Ascending aorta (tissue), 2 donors: ENCODE results near the gene PPP1CA. TPM values are rescaled to one million over a fixed set of nuclear protein-coding genes. Genes with fewer than 3 reads are reported as not detected.

Experiments
- DNase-seq, 2 donors: peaks; one replicate each; pipeline ENCODE4 v3.0.0-alpha.2; 2019; ENCODE audit warnings: low spot score in 2 of 2
- H3K27ac ChIP-seq, 2 donors: fragments of 200-600 bp; sonication (generic); one replicate each; pipeline ENCODE4 v1.5.1; 2016 to 2017; ENCODE audit warnings: mild to moderate bottlenecking in 1 of 2
- H3K27me3 ChIP-seq: fragments of 200-600 bp; sonication (generic); one replicate; pipeline ENCODE4 v1.5.1; 2017
- H3K36me3 ChIP-seq, 2 donors: fragments of 200-600 bp; sonication (generic); one replicate each; pipeline ENCODE4 v1.5.1; 2016
- H3K4me1 ChIP-seq, 2 donors: fragments of 200-600 bp; sonication (generic); one replicate each; pipeline ENCODE4 v1.5.1; 2016 to 2017; ENCODE audit warnings: mild to moderate bottlenecking in 1 of 2
- H3K4me3 ChIP-seq, 2 donors: fragments of 200-600 bp; sonication (generic); one replicate each; pipeline ENCODE4 v1.5.1; 2016 to 2017; ENCODE audit warnings: mild to moderate bottlenecking in 1 of 2
- H3K9me3 ChIP-seq, 2 donors: fragments of 200-600 bp; sonication (generic); one replicate each; pipeline ENCODE4 v1.5.1; 2016
- CTCF ChIP-seq, 3 experiments: fragments of 200-600 bp in 2 of 3; fragments of 450-650 bp in 1 of 3; sonication (generic) in 2 of 3; IDR thresholded peaks; one replicate each; pipeline ENCODE4 v1.5.1; 2016 to 2019; ENCODE audit warnings: antibody characterized with exemption in 3 of 3, mild to moderate bottlenecking in 1 of 3, moderate library complexity in 1 of 3
- intact Hi-C: fragments of 100-400 bp; cut with DNase I; formaldehyde crosslinking; loops from one replicate; pipeline ENCODE4 v1.15.1; 2023
- total RNA-seq: library from RNA; depleted of rRNA; stranded (reverse); fragments of >200 nt; gene quantifications from one replicate; pipeline ENCODE4 v1.1.0, GENCODE V29; 2016

Gene PPP1CA
- total RNA-seq, 1 donor from 2014 or later = 113 TPM

- peak overlapping the region; percentile 41 to 63 for H3K27ac ChIP-seq
- peak overlapping the region in 1 of 2 donors; percentile 35 for H3K4me3 ChIP-seq
- no peaks in the 10 kb centered on the region for H3K4me1 ChIP-seq
- H3K9me3 ChIP-seq = no peaks in the 10 kb centered on the region
- no peak for DNase-seq
- no peaks in the 10 kb centered on the region for H3K27me3 ChIP-seq
- intact Hi-C loops = no loop called here
- TF ChIP-seq CTCF (IDR thresholded peaks at IDR 0.05) = no peak
- H3K36me3 ChIP-seq = peaks cover 49 to 65% of the 10 kb centered on the region in 2 donors
Observed at GRCh38 chr11:67435727-67436458, 34.2 kb upstream of the PPP1CA start.

- DNase-seq = no peak
- peak overlapping the region; percentile 41 to 63 for H3K27ac ChIP-seq
- H3K9me3 ChIP-seq = no peaks in the 10 kb centered on the region
- no peaks in the 10 kb centered on the region for H3K27me3 ChIP-seq
- intact Hi-C loops = no loop called here
- TF ChIP-seq CTCF (IDR thresholded peaks at IDR 0.05) = no peak
- H3K4me3 ChIP-seq = no peak overlapping the region
- H3K36me3 ChIP-seq = peaks cover 45 to 64% of the 10 kb centered on the region in 2 donors
- H3K4me1 ChIP-seq = no peaks in the 10 kb centered on the region
Observed at GRCh38 chr11:67435031-67435726, 33.5 kb upstream of the PPP1CA start.

DNA sequence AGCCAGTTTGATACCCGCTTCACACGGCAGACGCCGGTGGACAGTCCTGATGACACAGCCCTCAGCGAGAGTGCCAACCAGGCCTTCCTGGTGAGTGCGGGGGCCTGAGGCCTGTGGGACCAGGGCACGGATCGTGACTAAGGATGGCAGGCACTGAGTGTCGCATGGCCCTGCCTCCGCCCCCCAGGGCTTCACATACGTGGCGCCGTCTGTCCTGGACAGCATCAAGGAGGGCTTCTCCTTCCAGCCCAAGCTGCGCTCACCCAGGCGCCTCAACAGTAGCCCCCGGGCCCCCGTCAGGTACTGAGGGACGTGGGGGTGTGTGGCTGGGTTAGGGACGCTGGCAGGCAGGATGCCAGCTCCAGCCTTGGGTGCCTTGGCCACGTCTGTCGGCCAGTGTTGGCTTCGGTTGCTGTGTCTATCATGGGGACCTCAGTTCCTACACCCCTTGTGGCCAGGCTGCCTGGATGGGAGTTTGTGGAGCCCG is 32.8 kb upstream of the PPP1CA start:
- peaks cover 45 to 64% of the 10 kb centered on the region in 2 donors for H3K36me3 ChIP-seq

DNA sequence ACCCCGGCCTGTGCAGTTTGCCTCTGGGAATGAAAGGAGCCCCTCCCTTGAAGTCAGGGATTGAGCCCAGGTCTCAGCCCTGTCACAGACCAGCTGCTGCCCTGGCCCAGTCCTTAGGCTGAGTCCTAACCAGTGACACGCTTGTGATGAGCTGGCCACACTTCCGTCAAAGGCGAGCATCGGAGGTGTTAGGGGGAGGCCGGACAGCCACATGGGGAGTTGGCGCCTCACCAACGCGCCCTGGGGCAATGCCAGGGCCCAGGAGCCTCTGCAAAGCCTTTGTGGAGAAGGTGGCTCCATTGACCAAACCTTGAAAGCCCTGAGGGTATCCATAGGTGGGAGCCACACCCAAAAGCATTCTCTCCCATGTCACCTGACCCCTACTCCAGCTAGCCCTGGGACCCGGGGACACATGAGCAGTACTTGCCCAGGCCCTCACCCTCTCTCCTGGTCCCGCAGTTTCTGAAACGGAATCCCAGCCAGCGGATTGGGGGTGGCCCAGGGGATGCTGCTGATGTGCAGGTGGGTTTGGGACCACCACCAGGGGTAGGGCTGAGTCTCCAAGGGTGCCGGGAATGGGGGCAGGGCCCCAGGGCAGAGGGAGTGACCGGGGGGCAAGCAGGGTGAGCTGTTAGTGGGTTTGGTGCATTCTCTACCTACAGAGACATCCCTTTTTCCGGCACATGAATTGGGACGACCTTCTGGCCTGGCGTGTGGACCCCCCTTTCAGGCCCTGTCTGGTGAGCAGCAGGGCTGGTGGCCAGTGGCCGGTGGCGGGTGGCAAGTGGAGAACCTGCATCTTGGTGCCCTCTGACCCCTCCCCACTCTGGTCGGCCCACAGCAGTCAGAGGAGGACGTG is 32.1 kb upstream of the PPP1CA start:
- Histone ChIP-seq H3K27ac (no peak overlapping the region), H3K4me1 (peaks cover 6 to 11% of the 10 kb centered on the region in 2 donors), H3K36me3 (peaks cover 45 to 64% of the 10 kb centered on the region in 2 donors)

More for the DNA sequence above, 32.8 kb upstream of the PPP1CA start:
- TF ChIP-seq CTCF (IDR thresholded peaks at IDR 0.05) = no peak
- no peak for DNase-seq
- Histone ChIP-seq H3K4me1 (peaks cover 0 to 4% of the 10 kb centered on the region in 2 donors), H3K27me3 (no peaks in the 10 kb centered on the region), H3K27ac (no peak overlapping the region), H3K9me3 (no peaks in the 10 kb centered on the region), H3K4me3 (no peak overlapping the region)
- intact Hi-C loops = no loop called here

More for the DNA sequence above, 32.1 kb upstream of the PPP1CA start:
- H3K9me3 ChIP-seq = no peaks in the 10 kb centered on the region
- H3K4me3 ChIP-seq = no peak overlapping the region
- DNase-seq = no peak
- intact Hi-C loops = no loop called here
- no peaks in the 10 kb centered on the region for H3K27me3 ChIP-seq
- no peak for TF ChIP-seq CTCF (IDR thresholded peaks at IDR 0.05)
